ENCODE measurements around the gene SCAMP5. TPM values are rescaled to one million over a fixed set of nuclear protein-coding genes. Genes with fewer than 3 reads are reported as not detected.

The SCAMP5 gene
- total RNA-seq, 1 experiment from 2014 or later = 7.0 TPM

DNA sequence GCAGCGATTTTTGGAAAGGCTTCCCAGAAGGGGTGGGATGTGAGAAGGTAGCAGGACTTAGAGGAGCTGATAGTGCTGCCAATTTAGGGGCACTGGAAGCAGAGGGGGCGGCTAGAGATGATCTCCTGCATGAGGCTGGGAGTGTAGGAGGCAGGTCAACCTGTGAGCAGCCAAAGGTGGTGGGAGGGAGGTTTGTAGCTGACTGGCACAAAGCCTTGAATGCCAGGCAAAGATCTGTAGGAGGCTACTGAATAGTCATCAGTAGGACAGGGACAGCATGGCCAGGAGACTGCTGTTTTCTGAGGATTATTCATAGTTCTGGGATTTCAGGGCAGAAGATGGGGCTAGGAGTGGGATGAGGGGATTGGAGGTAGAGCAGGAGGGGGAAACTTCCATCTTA is 2.2 kb downstream of the SCAMP5 start:
- H2AFZ ChIP-seq (ENCODE audit: low read length) = no peak overlapping the region
- no peak overlapping the region for H3K9ac ChIP-seq (ENCODE audit: low read length)
- no peaks in the 10 kb centered on the region for H3F3A ChIP-seq (ENCODE audit: low read length, unreplicated experiment)
- no peaks in the 10 kb centered on the region for H4K20me1 ChIP-seq (ENCODE audit: low read length)
- H3K9me2 ChIP-seq (replicated peaks; ENCODE audit: low read length) = no peaks in the 10 kb centered on the region
- no peak overlapping the region for H3K4me2 ChIP-seq (ENCODE audit: low read length)
- H3K9me3 ChIP-seq (ENCODE audit: low read length) = no peaks in the 10 kb centered on the region
- H3K4me1 ChIP-seq (ENCODE audit: insufficient read depth, low read length) = peaks cover 4% of the 10 kb centered on the region; the same call in 1 of the 2 replicates
- ATAC-seq (no peak), DNase-seq (no peak)
- no peak overlapping the region for H3K27ac ChIP-seq (ENCODE audit: low read length)
- BruUV-seq (replicated peaks) = no TSS peak
- no peak for TF ChIP-seq EZH2 (IDR thresholded peaks at IDR 0.05; ENCODE audit: low read length, unreplicated experiment)
- TF ChIP-seq EZH2phosphoT487 (IDR thresholded peaks at IDR 0.05; ENCODE audit: borderline replicate concordance, low read length) = no peak
- TF ChIP-seq, protein P1, sequence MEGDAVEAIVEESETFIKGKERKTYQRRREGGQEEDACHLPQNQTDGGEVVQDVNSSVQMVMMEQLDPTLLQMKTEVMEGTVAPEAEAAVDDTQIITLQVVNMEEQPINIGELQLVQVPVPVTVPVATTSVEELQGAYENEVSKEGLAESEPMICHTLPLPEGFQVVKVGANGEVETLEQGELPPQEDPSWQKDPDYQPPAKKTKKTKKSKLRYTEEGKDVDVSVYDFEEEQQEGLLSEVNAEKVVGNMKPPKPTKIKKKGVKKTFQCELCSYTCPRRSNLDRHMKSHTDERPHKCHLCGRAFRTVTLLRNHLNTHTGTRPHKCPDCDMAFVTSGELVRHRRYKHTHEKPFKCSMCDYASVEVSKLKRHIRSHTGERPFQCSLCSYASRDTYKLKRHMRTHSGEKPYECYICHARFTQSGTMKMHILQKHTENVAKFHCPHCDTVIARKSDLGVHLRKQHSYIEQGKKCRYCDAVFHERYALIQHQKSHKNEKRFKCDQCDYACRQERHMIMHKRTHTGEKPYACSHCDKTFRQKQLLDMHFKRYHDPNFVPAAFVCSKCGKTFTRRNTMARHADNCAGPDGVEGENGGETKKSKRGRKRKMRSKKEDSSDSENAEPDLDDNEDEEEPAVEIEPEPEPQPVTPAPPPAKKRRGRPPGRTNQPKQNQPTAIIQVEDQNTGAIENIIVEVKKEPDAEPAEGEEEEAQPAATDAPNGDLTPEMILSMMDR (conservative IDR thresholded peaks at IDR 0.05; ENCODE audit: low read depth, low read length) = no peak
- H3K79me2 ChIP-seq (ENCODE audit: low read length) = no peaks in the 10 kb centered on the region
- H3K4me3 ChIP-seq (ENCODE audit: low read length) = no peak overlapping the region
- H3K27me3 ChIP-seq (ENCODE audit: low read length) = no peaks in the 10 kb centered on the region
- intact Hi-C loops (cut with micrococcal nuclease) = no loop called here
- H3K36me3 ChIP-seq (ENCODE audit: low read depth, low read length) = no peaks in the 10 kb centered on the region
- ChIA-PET CTCF (no interaction called here), POLR2A (ENCODE audit: unreplicated experiment) (no interaction called here)

DNA sequence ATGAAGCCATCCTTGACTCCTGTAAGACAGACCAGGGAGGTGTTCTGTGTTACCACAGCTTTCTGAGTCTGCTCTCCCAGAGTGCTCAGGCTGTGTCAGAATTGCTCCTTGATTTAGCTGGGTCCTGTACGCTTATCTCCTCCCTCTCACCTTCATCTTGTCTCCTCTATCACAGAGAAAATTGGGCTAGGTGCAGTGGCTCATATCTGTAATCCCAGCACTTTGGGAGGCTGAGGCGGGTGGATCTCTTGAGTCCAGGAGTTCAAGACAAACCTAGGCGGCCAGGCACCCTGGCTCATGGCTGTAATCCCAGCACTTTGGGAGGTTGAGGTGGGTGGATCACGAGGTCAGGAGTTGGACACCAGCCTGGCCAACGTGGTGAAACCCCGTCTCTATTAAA is 5.9 kb downstream of the SCAMP5 start:
- Histone ChIP-seq H3K9me3 (ENCODE audit: low read length) (no peaks in the 10 kb centered on the region), H3K36me3 (ENCODE audit: low read depth, low read length) (no peaks in the 10 kb centered on the region), H2AFZ (ENCODE audit: low read length) (no peak overlapping the region), H3K4me3 (ENCODE audit: low read length) (no peak overlapping the region), H3K79me2 (ENCODE audit: low read length) (no peaks in the 10 kb centered on the region), H3K9me2 (replicated peaks; ENCODE audit: low read length) (no peaks in the 10 kb centered on the region), H3K4me2 (ENCODE audit: low read length) (no peak overlapping the region), H3F3A (ENCODE audit: low read length, unreplicated experiment) (no peaks in the 10 kb centered on the region), H3K27ac (ENCODE audit: low read length) (no peak overlapping the region), H4K20me1 (ENCODE audit: low read length) (no peaks in the 10 kb centered on the region), H3K27me3 (ENCODE audit: low read length) (no peaks in the 10 kb centered on the region), H3K4me1 (ENCODE audit: insufficient read depth, low read length) (no peaks in the 10 kb centered on the region), H3K9ac (ENCODE audit: low read length) (no peak overlapping the region)
- intact Hi-C loops (cut with micrococcal nuclease) = no loop called here
- TF ChIP-seq, protein P1 (conservative IDR thresholded peaks at IDR 0.05; ENCODE audit: low read depth, low read length) = no peak
- TF ChIP-seq EZH2phosphoT487 (IDR thresholded peaks at IDR 0.05; ENCODE audit: borderline replicate concordance, low read length) (no peak), EZH2 (IDR thresholded peaks at IDR 0.05; ENCODE audit: low read length, unreplicated experiment) (no peak)
- DNase-seq = no peak
- CTCF ChIA-PET = no interaction called here
- ATAC-seq = no peak
- POLR2A ChIA-PET (ENCODE audit: unreplicated experiment) = no interaction called here
- no TSS peak for BruUV-seq (replicated peaks)

GRCh38 chr15:75002398-75002797 is 7.0 kb downstream of the SCAMP5 start:
- Histone ChIP-seq H3K9ac (ENCODE audit: low read length) (no peak overlapping the region), H3K4me2 (ENCODE audit: low read length) (no peak overlapping the region), H3K9me2 (replicated peaks; ENCODE audit: low read length) (no peaks in the 10 kb centered on the region), H4K20me1 (ENCODE audit: low read length) (no peaks in the 10 kb centered on the region), H3K27ac (ENCODE audit: low read length) (no peak overlapping the region), H3K27me3 (ENCODE audit: low read length) (no peaks in the 10 kb centered on the region), H2AFZ (ENCODE audit: low read length) (no peak overlapping the region), H3K4me1 (ENCODE audit: insufficient read depth, low read length) (no peaks in the 10 kb centered on the region), H3F3A (ENCODE audit: low read length, unreplicated experiment) (no peaks in the 10 kb centered on the region), H3K36me3 (ENCODE audit: low read depth, low read length) (no peaks in the 10 kb centered on the region), H3K9me3 (ENCODE audit: low read length) (no peaks in the 10 kb centered on the region), H3K79me2 (ENCODE audit: low read length) (no peaks in the 10 kb centered on the region), H3K4me3 (ENCODE audit: low read length) (no peak overlapping the region)
- no peak for ATAC-seq
- intact Hi-C loops (cut with micrococcal nuclease) = no loop called here
- TF ChIP-seq, protein P1 (conservative IDR thresholded peaks at IDR 0.05; ENCODE audit: low read depth, low read length) = no peak
- no peak for TF ChIP-seq EZH2phosphoT487 (IDR thresholded peaks at IDR 0.05; ENCODE audit: borderline replicate concordance, low read length)
- TF ChIP-seq EZH2 (IDR thresholded peaks at IDR 0.05; ENCODE audit: low read length, unreplicated experiment) = no peak
- DNase-seq = no peak
- CTCF ChIA-PET = no interaction called here
- BruUV-seq (replicated peaks) = no TSS peak
- POLR2A ChIA-PET (ENCODE audit: unreplicated experiment) = no interaction called here

All from PC-3 (cell line).